ENCODE results near the gene OXGR1.

GRCh38 chr13:96947343-96947910, 46.8 kb downstream of the OXGR1 start:
- TF ChIP-seq CTCF (IDR thresholded peaks at IDR 0.05) (no peak), POLR2A (IDR thresholded peaks at IDR 0.05) (no peak)

All from Peyer's patch (tissue), 4 donors.